Stimulated activated CD4-positive, alpha-beta T cell treated with anti-CD3 and anti-CD28 coated beads, Interleukin-2, amount 100 ng/mL, for 48 hours (primary cell): ENCODE results near the gene ABHD17A.
"Not testable (repeated sequence)": the region's sequence is repeated elsewhere in the genome, so short reads cannot be mapped to it uniquely, and the experiment has no call there.

Experiments used
- DNase-seq, 2 donors: peaks; one replicate each; pipeline ENCODE4 v3.0.0-alpha.2; 2020

Gene ABHD17A

GRCh38 chr19:1880611-1881392 lies 4.5 kb downstream of the ABHD17A start:
- DNase-seq = no peak

- not testable (repeated sequence) for DNase-seq
Observed at GRCh38 chr19:1879982-1880381, 5.3 kb downstream of the ABHD17A start.

GRCh38 chr19:1878583-1878982 lies 6.7 kb downstream of the ABHD17A start:
- DNase-seq = not testable (repeated sequence)

GRCh38 chr19:1877280-1877660 lies 8.0 kb downstream of the ABHD17A start:
- not testable (repeated sequence) for DNase-seq

- not testable (repeated sequence) for DNase-seq
Observed at GRCh38 chr19:1876496-1877279, 8.6 kb downstream of the ABHD17A start.

- DNase-seq = peak; percentile 83 to 86
Observed at GRCh38 chr19:1875646-1876495, 9.4 kb downstream of the ABHD17A start.

- DNase-seq = not testable (repeated sequence)
Observed at GRCh38 chr19:1875265-1875645, 10.0 kb downstream of the ABHD17A start.

- no peak for DNase-seq
Observed at GRCh38 chr19:1874554-1875185, 10.6 kb downstream of the ABHD17A start.

GRCh38 chr19:1873524-1874473 lies 11.5 kb downstream of the ABHD17A start:
- no peak for DNase-seq

- no peak for DNase-seq
Observed at GRCh38 chr19:1872807-1873523, 12.3 kb downstream of the ABHD17A start.

- DNase-seq = no peak
Observed at GRCh38 chr19:1871630-1872029, 13.7 kb downstream of the ABHD17A start.

- no peak for DNase-seq
Observed at GRCh38 chr19:1871140-1871597, 14.1 kb downstream of the ABHD17A start.

- DNase-seq = no peak
Observed at GRCh38 chr19:1868971-1869370, 16.3 kb downstream of the ABHD17A start.

- DNase-seq = no peak
Observed at GRCh38 chr19:1867349-1867724, 18.0 kb downstream of the ABHD17A start.

- no peak for DNase-seq
Observed at GRCh38 chr19:1866693-1867348, 18.5 kb downstream of the ABHD17A start.

- DNase-seq = no peak
Observed at GRCh38 chr19:1865172-1866010, 19.9 kb downstream of the ABHD17A start.

- DNase-seq = peak in 1 of 2 donors; percentile 64
Observed at GRCh38 chr19:1864480-1865171, 20.7 kb downstream of the ABHD17A start.
